Endothelial cell of umbilical vein (primary cell): Measurements from ENCODE around the gene TEX101. TPM values are rescaled to one million over a fixed set of nuclear protein-coding genes. Genes with fewer than 3 reads are reported as not detected.

Source experiments
- BruUV-seq: library from RNA; stranded (reverse); fragments of 400-500 nt; replicated peaks from 2 replicates; lab custom pipeline; 2021; lab: Mats Ljungman, UMichigan
- CTCF ChIA-PET: fragments of 300-600, 350-600 bp; sonication (Branson Sonifier 250); formaldehyde crosslinking; loops from one replicate; lab custom pipeline; 2021; ENCODE audit warnings: antibody characterized with exemption, inconsistent platforms; lab: Charles Lee
- POLR2A ChIA-PET: fragments of 300-600, 350-600 bp; sonication (Branson Sonifier 250); formaldehyde crosslinking; loops from one replicate; lab custom pipeline; 2021; ENCODE audit warnings: antibody characterized with exemption, inconsistent platforms; lab: Charles Lee
- DNase-seq: peaks from one replicate; pipeline ENCODE4 v3.0.0-alpha.2; 2011; ENCODE audit warnings: low read depth, low spot score
- FAIRE-seq: peaks from 2 replicates; lab custom pipeline; 2011; peaks lifted over from hg19 to GRCh38; lab: Jason Lieb, UNC
- H2AFZ ChIP-seq: 2 replicates; pipeline ENCODE4 v1.6.0; 2012; ENCODE audit warnings: low read depth, low read length, control low read depth, inconsistent platforms
- H3K27ac ChIP-seq: 2 replicates; pipeline ENCODE4 v1.5.1; 2011; ENCODE audit warnings: low read depth, mild to moderate bottlenecking, control low read depth, low read length, moderate library complexity; ENCODE audit not compliant: insufficient read depth
- H3K27me3 ChIP-seq, 2 experiments: 2 replicates each; pipeline versions ENCODE4 v1.6.0 to v1.6.1; 2011; ENCODE audit warnings: low read length in 2 of 2, mixed read lengths in 1 of 2; ENCODE audit not compliant: control insufficient read depth in 2 of 2, insufficient read depth in 2 of 2
- H3K36me3 ChIP-seq, 2 experiments: 2 replicates in 1 of 2; 3 replicates in 1 of 2; pipeline ENCODE4 v1.5.1; 2011; ENCODE audit warnings: low read length in 2 of 2, mild to moderate bottlenecking in 1 of 2, moderate library complexity in 1 of 2; ENCODE audit not compliant: control insufficient read depth in 2 of 2, insufficient read depth in 2 of 2; ENCODE audit errors: extremely low read depth in 1 of 2
- H3K4me1 ChIP-seq: 3 replicates; pipeline ENCODE4 v1.5.1; 2011; ENCODE audit warnings: mild to moderate bottlenecking, low read length; ENCODE audit not compliant: control insufficient read depth, insufficient read depth; ENCODE audit errors: extremely low read depth
- H3K4me2 ChIP-seq: 2 replicates; pipeline ENCODE4 v1.6.1; 2011; ENCODE audit warnings: low read length, control low read depth, mixed read lengths; ENCODE audit not compliant: insufficient read depth
- H3K4me3 ChIP-seq, 3 experiments: fragments of 200-600 bp in 1 of 3; sonication (generic), shearing (Covaris generic) in 1 of 3; replicated peaks in 1 of 3; 2 replicates each; pipeline ENCODE4 v1.5.1; 2011 to 2016; ENCODE audit warnings: control low read depth in 3 of 3, low read length in 3 of 3, mild to moderate bottlenecking in 2 of 3, inconsistent platforms in 1 of 3, low read depth in 1 of 3, moderate library complexity in 1 of 3; ENCODE audit not compliant: insufficient read depth in 1 of 3
- H3K79me2 ChIP-seq: 2 replicates; pipeline ENCODE4 v1.6.0; 2012; ENCODE audit warnings: low read length, inconsistent platforms; ENCODE audit not compliant: control insufficient read depth, insufficient read depth
- H3K9ac ChIP-seq: replicated peaks from 2 replicates; pipeline ENCODE3; 2011; ENCODE audit warnings: low read length, control low read depth; ENCODE audit not compliant: insufficient read depth; ENCODE audit errors: extremely low read depth
- H3K9me1 ChIP-seq: replicated peaks from 3 replicates; pipeline ENCODE4 v1.6.0; 2011; ENCODE audit warnings: mild to moderate bottlenecking, low read length; ENCODE audit not compliant: control insufficient read depth, insufficient read depth; ENCODE audit errors: extremely low read depth
- H3K9me3 ChIP-seq: replicated peaks from 2 replicates; pipeline ENCODE4 v1.5.1; 2012; ENCODE audit warnings: low read length, inconsistent platforms; ENCODE audit not compliant: control insufficient read depth, insufficient read depth
- H4K20me1 ChIP-seq: replicated peaks from 2 replicates; pipeline ENCODE3; 2011; ENCODE audit warnings: mild to moderate bottlenecking, low read length; ENCODE audit not compliant: control insufficient read depth, insufficient read depth; ENCODE audit errors: extremely low read depth
- EZH2 ChIP-seq: IDR thresholded peaks from 2 replicates; pipeline ENCODE4 v1.6.1; 2012; ENCODE audit warnings: borderline replicate concordance, low read depth, mild to moderate bottlenecking, moderate library complexity, low read length, inconsistent platforms; ENCODE audit not compliant: severe bottlenecking
- FOS ChIP-seq: IDR thresholded peaks from 2 replicates; pipeline ENCODE4 v1.6.1; 2011; ENCODE audit warnings: mild to moderate bottlenecking, low read length, moderate library complexity, borderline replicate concordance; ENCODE audit not compliant: insufficient read depth
- GATA2 ChIP-seq: IDR thresholded peaks from 2 replicates; pipeline ENCODE4 v1.7.0; 2011; ENCODE audit warnings: low read depth, mild to moderate bottlenecking, moderate library complexity, mixed read lengths, low read length; ENCODE audit not compliant: insufficient read length, insufficient read depth
- JUN ChIP-seq: IDR thresholded peaks from 2 replicates; pipeline ENCODE4 v1.6.1; 2011; ENCODE audit warnings: borderline replicate concordance, low read depth; ENCODE audit not compliant: insufficient read length, insufficient read depth
- MYC ChIP-seq: IDR thresholded peaks from one replicate; pipeline ENCODE4 v1.6.1; 2011; ENCODE audit warnings: mild to moderate bottlenecking, low read depth, low read length
- POLR2A ChIP-seq: IDR thresholded peaks from 2 replicates; pipeline ENCODE4 v1.6.1; 2012; ENCODE audit warnings: low read depth, mild to moderate bottlenecking, control low read depth, low read length
- POLR2AphosphoS5 ChIP-seq: IDR thresholded peaks from 2 replicates; pipeline ENCODE4 v1.6.1; 2012; ENCODE audit warnings: low read depth, mild to moderate bottlenecking, control low read depth, low read length, moderate library complexity; ENCODE audit not compliant: insufficient read depth
- dilution Hi-C: fragments of 300-500 bp; cut with MboI; formaldehyde crosslinking; loops from one replicate; pipeline ENCODE4 v1.15.0; 2019; ENCODE audit warnings: low sequenced_read_pairs; ENCODE audit not compliant: extremely low pct_ligation_motif_present
- intact Hi-C: fragments of 100-400 bp; cut with micrococcal nuclease; formaldehyde crosslinking; loops from one replicate; pipeline ENCODE4 v1.10.0; 2022
- polyA plus RNA-seq, 4 experiments: library from polyadenylated mRNA; depleted of rRNA in 3 of 4; stranded (reverse) in 3 of 4; unstranded in 1 of 4; fragments of >200 nt; gene quantifications; 2 replicates each; pipeline versions ENCODE4 v1.2.1 to v1.2.3, GENCODE V29; 2011 to 2012; ENCODE audit warnings: missing spikeins in 1 of 4
- total RNA-seq: library from RNA; stranded (reverse); gene quantifications from 2 replicates; pipeline ENCODE4 v1.2.3, GENCODE V29; 2021
- TF ChIP-seq, protein P1 (sequence below): IDR thresholded peaks from 2 replicates; pipeline ENCODE4 v1.6.1; 2011; ENCODE audit not compliant: insufficient read depth, insufficient read length
- TF ChIP-seq, protein P2 (sequence below), 2 donors: IDR thresholded peaks; 1 replicate in 1 of 2; 2 replicates in 1 of 2; pipeline ENCODE4 v1.5.1; 2011; ENCODE audit warnings: low read length in 2 of 2, mild to moderate bottlenecking in 2 of 2, moderate library complexity in 2 of 2, control low read depth in 1 of 2, inconsistent platforms in 1 of 2, low read depth in 1 of 2; ENCODE audit not compliant: insufficient read depth in 1 of 2; ENCODE audit errors: extremely low read depth in 1 of 2

The TEX101 gene
- total and polyA plus RNA-seq, 2 donors (not counting 3 experiments of a cell fraction or from before 2014, with no cell fraction given): not detected

DNA sequence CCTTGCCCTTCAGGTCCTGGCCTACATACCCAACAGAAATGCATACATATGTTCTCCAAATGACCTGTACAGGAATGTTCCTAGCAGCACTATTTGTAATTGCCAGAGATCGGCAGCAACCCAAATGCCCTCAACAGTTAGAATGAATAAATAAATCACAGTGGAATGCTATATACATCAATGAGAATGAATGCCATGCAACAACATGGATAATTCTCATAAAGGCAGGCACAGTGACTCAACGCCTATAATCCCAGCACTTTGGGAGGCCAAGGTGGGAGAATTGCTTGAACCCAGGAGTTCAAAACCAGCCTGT lies 18.6 kb downstream of the TEX101 start:
- POLR2A ChIA-PET: no interaction called here
- intact Hi-C loops: loop anchor here (1.0 kb wide), 2 partner anchors 86 to 219 kb away; no protein-coding TSS in a partner anchor

More for the DNA sequence above, 18.6 kb downstream of the TEX101 start:
- TF ChIP-seq FOS (no peak), GATA2 (no peak), POLR2A (no peak), POLR2AphosphoS5 (no peak), EZH2 (no peak), MYC (no peak), JUN (no peak)
- TF ChIP-seq, protein P1, sequence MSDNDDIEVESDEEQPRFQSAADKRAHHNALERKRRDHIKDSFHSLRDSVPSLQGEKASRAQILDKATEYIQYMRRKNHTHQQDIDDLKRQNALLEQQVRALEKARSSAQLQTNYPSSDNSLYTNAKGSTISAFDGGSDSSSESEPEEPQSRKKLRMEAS: no peak
- TF ChIP-seq, protein P2, sequence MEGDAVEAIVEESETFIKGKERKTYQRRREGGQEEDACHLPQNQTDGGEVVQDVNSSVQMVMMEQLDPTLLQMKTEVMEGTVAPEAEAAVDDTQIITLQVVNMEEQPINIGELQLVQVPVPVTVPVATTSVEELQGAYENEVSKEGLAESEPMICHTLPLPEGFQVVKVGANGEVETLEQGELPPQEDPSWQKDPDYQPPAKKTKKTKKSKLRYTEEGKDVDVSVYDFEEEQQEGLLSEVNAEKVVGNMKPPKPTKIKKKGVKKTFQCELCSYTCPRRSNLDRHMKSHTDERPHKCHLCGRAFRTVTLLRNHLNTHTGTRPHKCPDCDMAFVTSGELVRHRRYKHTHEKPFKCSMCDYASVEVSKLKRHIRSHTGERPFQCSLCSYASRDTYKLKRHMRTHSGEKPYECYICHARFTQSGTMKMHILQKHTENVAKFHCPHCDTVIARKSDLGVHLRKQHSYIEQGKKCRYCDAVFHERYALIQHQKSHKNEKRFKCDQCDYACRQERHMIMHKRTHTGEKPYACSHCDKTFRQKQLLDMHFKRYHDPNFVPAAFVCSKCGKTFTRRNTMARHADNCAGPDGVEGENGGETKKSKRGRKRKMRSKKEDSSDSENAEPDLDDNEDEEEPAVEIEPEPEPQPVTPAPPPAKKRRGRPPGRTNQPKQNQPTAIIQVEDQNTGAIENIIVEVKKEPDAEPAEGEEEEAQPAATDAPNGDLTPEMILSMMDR (IDR thresholded peaks at IDR 0.05; ENCODE audit: extremely low read depth in 1 of 2, insufficient read depth in 1 of 2, low read depth in 1 of 2, low read length in 2 of 2): no peak
- Histone ChIP-seq H2AFZ (no peak overlapping the region), H3K9ac (no peak overlapping the region), H3K79me2 (no peaks in the 10 kb centered on the region), H3K9me1 (no peaks in the 10 kb centered on the region), H3K9me3 (no peaks in the 10 kb centered on the region), H3K27me3 (no peaks in the 10 kb centered on the region), H3K27ac (no peak overlapping the region), H3K4me3 (no peak overlapping the region), H4K20me1 (no peaks in the 10 kb centered on the region), H3K4me1 (peaks cover 2% of the 10 kb centered on the region), H3K36me3 (no peaks in the 10 kb centered on the region), H3K4me2 (no peak overlapping the region)
- no peak for FAIRE-seq
- dilution Hi-C loops: no loop called here
- DNase-seq: no peak
- no TSS peak for BruUV-seq
- CTCF ChIA-PET: interaction anchor here (1.0 to 3.4 kb wide), 12 partner anchors 12 to 161 kb away, joined by 3 to 108 read pairs (median 4); no protein-coding TSS in a partner anchor
